ENCODE results near the gene STARD13.

Gene STARD13

GRCh38 chr13:33132644-33133440 is 152.7 kb downstream of the STARD13 start:
- H3K27me3 ChIP-seq (replicated peaks), result no peaks in the 10 kb centered on the region
- peak overlapping the region; percentile 19 for H3K27ac ChIP-seq
- no peak for TF ChIP-seq CTCF (IDR thresholded peaks at IDR 0.05; ENCODE audit: low read depth, low read length, missing control alignments)
- peaks cover 66% of the 10 kb centered on the region for H3K36me3 ChIP-seq (replicated peaks)
- in situ Hi-C loops (cut with HindIII; ENCODE audit: low pct_ligation_motif_present, low sequenced_read_pairs), result no loop called here
- H3K4me3 ChIP-seq (ENCODE audit: low read depth, low read length), result no peak overlapping the region
- DNase-seq, result no peak

GRCh38 chr13:33129886-33130285 is 155.7 kb downstream of the STARD13 start:
- peaks cover 53% of the 10 kb centered on the region for H3K36me3 ChIP-seq (replicated peaks)
- in situ Hi-C loops (cut with HindIII; ENCODE audit: low pct_ligation_motif_present, low sequenced_read_pairs), result no loop called here
- no peaks in the 10 kb centered on the region for H3K27me3 ChIP-seq (replicated peaks)
- no peak overlapping the region for H3K27ac ChIP-seq
- H3K4me3 ChIP-seq (ENCODE audit: low read depth, low read length), result no peak overlapping the region
- no peak for DNase-seq
- no peak for TF ChIP-seq CTCF (IDR thresholded peaks at IDR 0.05; ENCODE audit: low read depth, low read length, missing control alignments)

GRCh38 chr13:33129094-33129832 is 156.3 kb downstream of the STARD13 start:
- in situ Hi-C loops (cut with HindIII; ENCODE audit: low pct_ligation_motif_present, low sequenced_read_pairs), result no loop called here
- no peak for DNase-seq
- Histone ChIP-seq H3K27me3 (replicated peaks) (no peaks in the 10 kb centered on the region), H3K36me3 (replicated peaks) (peaks cover 59% of the 10 kb centered on the region), H3K4me3 (ENCODE audit: low read depth, low read length) (no peak overlapping the region), H3K27ac (no peak overlapping the region)
- TF ChIP-seq CTCF (IDR thresholded peaks at IDR 0.05; ENCODE audit: low read depth, low read length, missing control alignments), result no peak

GRCh38 chr13:33128134-33128533 is 157.4 kb downstream of the STARD13 start:
- Histone ChIP-seq H3K4me3 (ENCODE audit: low read depth, low read length) (no peak overlapping the region), H3K27ac (peak overlapping the region; percentile 89), H3K27me3 (replicated peaks) (no peaks in the 10 kb centered on the region), H3K36me3 (replicated peaks) (peaks cover 63% of the 10 kb centered on the region)
- no peak for DNase-seq
- in situ Hi-C loops (cut with HindIII; ENCODE audit: low pct_ligation_motif_present, low sequenced_read_pairs), result no loop called here
- no peak for TF ChIP-seq CTCF (IDR thresholded peaks at IDR 0.05; ENCODE audit: low read depth, low read length, missing control alignments)

- Histone ChIP-seq H3K36me3 (replicated peaks) (peaks cover 67% of the 10 kb centered on the region), H3K4me3 (ENCODE audit: low read depth, low read length) (no peak overlapping the region), H3K27ac (peak overlapping the region; percentile 89), H3K27me3 (replicated peaks) (no peaks in the 10 kb centered on the region)
- in situ Hi-C loops (cut with HindIII; ENCODE audit: low pct_ligation_motif_present, low sequenced_read_pairs), result no loop called here
- peak; percentile 8 for TF ChIP-seq CTCF (IDR thresholded peaks at IDR 0.05; ENCODE audit: low read depth, low read length, missing control alignments)
- DNase-seq, result no peak
Observed at GRCh38 chr13:33127009-33127551, 158.5 kb downstream of the STARD13 start.
